Endometrium (tissue), 2 donors: ENCODE results near the gene PTGDS.

Source experiments
- FAIRE-seq: peaks from 2 replicates; lab custom pipeline; 2012; peaks lifted over from hg19 to GRCh38; lab: Jason Lieb, UNC
- donor health status: control.
- donor health status: control.

The PTGDS gene

DNA sequence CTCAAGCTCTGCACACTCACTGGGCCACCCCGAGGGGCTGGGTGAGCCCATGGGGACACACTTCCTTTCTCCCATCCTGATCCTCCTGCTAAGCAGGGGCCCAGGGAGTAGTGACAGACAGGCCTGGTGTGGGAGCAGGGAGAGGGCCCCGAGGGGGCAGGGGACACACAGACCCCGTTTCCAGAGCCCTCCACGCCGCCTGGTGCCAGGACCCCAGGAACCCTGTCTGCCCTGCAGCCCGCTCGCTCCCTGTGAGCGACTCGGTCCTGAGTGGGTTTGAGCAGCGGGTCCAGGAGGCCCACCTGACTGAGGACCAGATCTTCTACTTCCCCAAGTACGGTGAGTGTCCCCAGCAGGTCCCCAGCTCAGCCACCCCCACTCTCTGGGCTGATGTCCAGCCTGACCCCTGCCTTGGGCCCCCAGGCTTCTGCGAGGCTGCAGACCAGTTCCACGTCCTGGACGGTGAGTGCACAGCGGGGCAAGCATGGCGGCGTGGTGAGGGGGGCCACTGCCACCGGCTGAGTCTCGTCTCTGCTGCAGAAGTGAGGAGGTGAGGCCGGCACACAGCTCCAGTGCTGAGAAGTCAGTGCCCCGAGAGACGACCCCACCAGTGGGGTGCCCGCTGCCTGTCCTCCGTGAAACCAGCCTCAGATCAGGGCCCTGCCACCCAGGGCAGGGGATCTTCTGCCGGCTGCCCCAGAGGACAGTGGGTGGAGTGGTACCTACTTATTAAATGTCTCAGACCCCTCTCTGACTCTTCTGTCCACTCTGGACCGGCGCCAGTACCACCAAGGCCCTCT is 30.9 kb upstream of the PTGDS start:
- FAIRE-seq = no peak

DNA sequence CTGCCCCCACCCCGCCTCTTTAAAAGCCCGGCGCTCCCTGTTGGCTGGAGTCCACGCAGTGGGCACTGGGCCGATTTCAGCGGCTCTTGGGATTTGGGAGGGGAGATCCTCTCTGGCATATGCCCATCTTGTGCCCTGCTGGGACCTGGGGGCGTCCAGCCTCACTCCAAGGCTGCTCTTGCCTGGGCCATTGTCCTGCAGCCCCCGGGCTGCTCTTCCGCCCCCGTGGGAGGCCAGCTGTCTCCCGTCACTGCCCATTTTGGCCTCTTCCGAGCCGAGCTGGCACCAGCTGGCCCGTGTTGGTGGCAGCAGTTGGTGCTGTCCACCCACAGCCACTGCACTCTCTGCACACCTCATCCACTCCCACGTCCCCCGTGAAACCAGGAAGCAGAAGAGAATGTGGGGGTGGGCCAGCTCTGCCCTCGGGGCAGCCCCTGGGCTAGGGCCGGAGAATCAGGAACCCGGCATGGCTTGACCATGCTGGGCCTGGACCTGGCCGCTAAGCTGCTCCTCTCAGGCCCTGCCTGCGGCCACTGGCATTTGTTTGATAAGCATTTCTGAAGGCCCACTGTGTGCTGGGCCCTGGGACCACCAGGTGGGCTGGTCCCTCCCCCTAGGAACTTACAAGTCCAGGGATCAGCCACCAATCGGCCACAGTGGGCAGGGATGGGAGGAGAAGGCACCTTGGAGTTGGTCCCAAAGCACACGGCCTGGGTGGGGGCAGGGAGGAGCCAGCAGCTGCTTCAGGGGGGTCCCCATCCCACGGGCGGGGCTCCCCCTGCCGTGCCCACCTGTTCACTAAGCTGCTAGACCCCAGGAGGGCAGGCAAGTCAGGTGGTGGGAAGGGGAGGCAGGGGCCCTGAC is 30.0 kb upstream of the PTGDS start:
- FAIRE-seq = no peak

- no peak for FAIRE-seq
Measured at GRCh38 chr9:136947955-136948510, 29.3 kb upstream of the PTGDS start.

DNA sequence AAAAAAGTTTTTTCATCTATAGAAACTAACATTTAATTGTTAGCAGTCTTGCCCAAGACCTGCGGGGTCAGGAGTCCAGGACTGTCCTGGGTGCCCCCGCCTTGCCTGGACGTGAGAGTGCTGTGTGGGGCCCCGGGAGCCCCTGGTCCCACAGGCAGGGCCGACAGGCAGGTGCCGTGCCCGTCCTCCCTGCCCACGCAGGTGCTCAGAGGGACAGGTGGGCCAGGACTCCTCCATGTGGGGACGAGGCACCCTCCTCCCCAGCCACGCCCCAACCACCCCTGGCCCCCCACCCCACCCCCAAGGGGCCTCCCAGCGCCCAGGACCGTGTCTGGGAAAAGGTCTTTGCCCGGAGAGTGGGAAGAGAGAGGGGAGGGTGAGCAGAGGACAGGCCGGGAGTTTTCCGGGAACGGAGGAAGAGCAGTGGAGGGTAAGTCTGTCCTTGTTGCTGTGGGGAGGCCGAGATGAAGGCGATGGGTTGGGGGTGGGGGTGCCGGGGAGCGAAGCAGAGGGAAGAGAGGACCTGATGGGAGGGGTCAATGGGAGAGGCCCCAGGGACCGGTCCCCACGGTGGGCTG is 28.0 kb upstream of the PTGDS start:
- no peak for FAIRE-seq

- no peak for FAIRE-seq
Measured at GRCh38 chr9:136949817-136950655, 27.3 kb upstream of the PTGDS start.

DNA sequence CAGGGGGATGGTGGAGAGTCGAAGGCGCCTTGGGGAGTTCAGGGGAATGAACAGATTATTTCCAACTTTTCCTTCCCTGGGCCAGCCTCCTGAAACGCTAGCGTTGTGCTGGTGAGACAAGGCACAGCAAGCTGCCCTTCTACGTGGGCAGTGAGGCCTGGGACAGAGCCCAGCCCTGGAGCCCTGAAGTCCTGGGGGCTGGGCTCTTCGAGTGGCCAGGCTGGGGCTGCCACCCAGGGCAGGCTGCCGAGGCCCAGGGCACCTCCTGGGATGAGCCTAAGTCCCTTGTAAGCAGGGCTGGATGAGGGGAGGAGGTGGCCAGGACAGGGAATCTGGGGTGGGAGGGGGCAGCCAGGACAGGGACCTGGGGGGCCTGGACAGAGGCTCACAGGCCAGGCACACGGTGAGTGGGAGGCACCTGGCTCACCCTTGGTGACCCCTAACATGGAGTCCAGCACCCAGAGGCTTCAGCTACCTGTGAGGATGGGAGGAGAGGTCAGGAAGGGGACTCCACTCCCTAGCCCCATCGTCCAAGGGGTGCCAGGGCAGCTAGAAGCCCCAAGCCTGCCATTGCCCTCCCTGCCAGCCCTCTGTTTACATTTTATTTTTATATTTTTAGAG is 26.5 kb upstream of the PTGDS start:
- FAIRE-seq = no peak

DNA sequence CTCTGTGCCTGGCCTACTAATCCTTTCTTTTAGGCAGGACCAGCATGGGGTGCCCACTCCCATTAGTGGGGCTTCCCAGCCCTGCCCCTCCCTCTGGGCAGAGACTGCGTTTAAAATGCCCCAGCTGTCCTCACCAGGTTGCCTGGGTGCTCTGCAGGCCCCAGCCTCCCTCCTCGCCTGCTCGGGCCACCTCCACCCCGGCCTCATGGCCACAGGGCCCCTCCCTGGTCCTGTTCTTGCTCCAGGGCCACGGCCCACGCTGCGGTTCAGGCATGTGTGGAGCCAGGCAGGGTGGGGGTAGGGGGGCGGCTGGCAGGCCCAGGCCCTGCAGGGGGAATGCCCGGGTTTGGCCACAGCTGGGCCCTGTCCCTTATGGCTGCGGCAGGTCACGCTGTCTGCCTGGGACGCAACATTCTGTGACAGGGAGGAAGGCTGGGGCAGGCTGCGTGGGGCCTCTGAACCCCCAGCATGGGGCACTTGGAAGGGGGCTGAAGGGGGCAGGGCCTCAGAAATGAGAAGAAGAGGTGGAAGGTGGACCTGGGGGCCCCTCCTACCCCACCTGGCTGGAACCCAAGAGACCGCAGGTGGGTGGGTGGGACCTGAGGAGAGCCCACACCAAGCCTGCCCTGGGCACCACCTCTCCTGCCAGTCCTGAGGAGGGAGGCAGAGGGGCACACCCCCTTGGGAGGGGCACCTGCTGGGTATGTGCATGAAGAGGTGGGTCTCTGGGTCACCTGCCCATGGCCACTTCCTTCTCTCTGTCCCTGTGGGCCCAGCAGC is 25.6 kb upstream of the PTGDS start, which contains the start of gene LCN12:
Gene LCN12 (plus strand): TSS at position 733 of the 780 bp plus-strand sequence. CDS start 55 bp downstream, outside the sequence.
- FAIRE-seq = no peak

DNA sequence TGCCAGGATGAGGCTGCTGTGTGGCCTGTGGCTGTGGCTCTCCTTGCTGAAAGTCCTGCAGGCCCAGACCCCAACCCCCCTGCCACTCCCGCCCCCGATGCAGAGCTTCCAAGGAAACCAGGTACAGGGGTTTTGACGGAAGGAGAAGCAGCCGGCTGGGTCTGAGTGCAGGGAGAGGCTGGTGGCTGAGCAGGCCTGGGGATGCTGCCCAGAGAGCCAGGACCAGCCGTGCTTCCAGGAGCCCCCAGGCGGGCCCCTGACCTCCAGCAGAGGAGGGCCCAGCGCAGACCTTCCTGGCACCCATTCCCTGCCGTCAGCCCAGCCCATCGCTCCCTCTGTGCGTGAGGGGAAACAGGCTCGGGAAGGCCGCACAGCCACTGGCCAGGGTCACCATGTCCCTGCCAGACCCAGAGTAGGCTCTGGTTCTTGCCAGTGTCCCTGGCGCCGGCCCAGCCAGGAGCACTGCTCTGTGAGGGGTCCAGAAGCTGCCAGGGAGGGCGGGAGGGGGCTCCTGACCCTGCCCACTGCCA is 24.9 kb upstream of the PTGDS start:
- FAIRE-seq = no peak

DNA sequence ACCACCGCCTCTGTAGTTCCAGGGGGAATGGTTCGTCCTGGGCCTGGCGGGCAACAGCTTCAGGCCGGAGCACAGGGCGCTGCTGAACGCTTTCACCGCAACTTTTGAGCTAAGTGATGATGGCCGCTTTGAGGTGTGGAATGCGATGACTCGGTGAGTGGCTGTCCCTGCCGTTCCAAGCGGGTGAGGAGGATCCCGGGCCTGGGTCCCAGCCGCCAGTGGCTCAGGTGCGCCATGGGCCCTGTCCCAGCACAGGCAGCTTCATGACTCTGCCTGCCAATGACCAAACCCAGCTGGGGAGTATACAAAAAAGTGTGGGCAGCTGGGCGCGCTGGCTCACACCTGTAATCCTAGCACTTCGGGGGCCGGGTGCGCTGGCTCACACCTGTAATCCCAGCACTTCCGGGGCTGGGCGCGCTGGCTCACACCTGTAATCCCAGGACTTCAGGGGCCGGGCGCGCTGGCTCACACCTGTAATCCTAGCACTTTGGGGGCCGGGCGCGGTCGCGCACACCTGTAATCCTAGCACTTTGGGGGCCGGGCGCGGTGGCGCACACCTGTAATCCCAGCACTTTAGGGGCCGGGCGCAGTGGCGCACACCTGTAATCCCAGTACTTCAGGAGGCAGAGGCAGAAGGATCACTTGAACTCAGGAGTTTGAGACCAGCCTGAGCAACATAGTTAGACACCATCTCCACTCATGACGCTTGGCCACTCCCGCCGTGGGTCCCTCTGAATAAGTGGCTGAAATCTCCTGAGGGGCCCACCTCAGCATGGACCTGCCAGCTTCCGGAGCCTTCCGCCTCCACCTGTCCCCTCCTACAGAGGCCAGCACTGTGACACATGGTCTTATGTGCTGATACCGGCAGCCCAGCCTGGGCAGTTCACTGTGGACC is 24.2 kb upstream of the PTGDS start:
- no peak for FAIRE-seq

DNA sequence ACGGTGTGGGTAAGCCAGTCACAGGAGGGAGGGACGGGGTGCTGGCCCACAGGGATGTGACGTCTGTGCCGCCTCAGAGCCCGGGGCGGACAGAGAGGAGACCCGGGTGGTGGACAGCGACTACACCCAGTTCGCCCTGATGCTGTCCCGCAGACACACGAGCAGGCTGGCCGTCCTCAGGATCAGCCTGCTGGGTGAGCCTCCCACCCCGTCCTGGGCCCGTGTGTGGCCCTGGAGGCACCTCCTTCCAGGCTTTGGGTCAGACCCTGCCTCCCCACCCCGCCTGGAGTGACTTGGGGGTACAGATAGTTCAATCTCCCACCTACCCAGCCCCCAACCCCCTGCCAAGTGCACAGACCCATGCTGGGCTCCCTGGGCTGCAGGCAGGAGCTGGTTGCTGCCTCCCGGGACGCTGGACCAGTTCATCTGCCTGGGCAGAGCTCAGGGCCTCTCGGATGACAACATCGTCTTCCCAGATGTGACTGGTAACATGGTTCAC is 23.5 kb upstream of the PTGDS start:
- FAIRE-seq = no peak

GRCh38 chr9:136954270-136955083 is 22.8 kb upstream of the PTGDS start:
- FAIRE-seq = no peak

DNA sequence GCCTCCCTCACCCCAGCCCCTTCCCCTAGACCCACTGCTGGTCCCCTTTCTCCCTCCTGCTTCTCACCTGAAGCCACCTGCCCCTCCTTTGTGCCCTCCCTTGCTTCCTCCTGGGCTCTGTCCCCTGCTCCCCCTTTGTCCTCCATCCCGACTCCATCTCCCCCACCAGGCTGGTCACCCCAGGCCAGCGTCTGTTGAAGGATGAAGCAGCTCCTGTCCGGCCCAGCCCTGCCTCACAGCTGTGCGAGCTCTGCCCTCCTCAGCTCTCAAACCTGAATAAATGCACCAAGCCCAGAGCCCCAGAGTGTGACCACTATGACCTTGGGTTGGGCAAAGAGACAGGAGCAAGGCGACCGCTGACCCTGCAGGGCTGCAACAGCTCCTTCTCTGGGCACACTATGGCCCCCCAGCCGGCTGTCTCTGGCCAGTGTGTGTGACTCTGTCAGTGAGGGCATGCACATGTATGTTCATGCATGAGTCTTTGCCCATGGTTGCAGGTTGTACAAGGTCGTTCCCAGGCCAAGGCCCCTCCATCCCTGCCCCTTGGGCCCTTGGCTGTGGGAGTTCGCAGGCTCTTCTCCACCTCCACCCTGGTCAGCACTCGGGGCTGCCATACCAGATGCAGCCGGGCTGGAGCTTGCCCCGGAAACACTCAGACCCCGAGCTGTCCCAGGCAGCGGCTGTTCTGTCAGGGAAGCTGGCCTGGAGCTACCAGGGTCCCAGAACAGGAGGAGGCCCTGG is 21.9 kb upstream of the PTGDS start:
- FAIRE-seq = no peak

GRCh38 chr9:136955943-136956335 is 21.4 kb upstream of the PTGDS start:
- no peak for FAIRE-seq

DNA sequence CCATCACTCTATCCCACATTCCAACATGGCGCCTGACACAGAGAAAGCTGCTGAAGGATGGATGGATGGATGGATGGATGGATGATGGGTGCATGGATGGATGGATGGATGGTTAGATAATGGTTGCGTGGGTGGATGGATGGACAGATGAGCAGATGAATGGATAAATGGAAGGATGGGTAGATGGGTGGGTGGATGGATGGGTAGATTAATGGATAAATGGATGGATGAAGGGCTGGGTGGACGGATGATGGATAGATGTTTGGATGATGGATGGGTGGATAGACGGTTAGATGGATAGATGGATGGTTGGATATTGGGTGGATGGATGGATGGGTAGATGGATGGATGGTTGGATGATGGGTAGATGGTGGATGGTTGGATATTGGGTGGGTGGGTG is 20.7 kb upstream of the PTGDS start:
- FAIRE-seq = no peak

GRCh38 chr9:136957461-136957860 is 19.8 kb upstream of the PTGDS start:
- FAIRE-seq = no peak

DNA sequence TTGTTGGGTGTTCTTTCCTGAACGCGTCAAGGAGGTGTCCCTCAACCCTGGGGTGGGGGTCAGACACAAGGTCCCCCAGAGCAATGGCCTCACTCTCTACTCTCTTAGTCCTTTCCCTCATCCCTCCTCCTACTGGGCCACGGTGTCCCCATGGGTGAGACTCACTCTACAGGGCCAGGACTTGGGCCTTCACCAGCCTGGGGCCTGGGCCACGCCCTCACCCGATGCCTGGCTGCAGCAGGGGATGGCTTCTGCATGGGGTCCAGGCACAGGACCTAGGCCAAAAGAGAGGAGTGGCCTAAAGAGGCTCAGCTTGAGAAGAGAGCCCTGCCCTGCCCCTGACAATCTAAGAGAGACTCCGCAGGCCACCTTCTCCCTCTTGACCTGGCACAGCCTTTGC is 19.4 kb upstream of the PTGDS start:
- FAIRE-seq = no peak

DNA sequence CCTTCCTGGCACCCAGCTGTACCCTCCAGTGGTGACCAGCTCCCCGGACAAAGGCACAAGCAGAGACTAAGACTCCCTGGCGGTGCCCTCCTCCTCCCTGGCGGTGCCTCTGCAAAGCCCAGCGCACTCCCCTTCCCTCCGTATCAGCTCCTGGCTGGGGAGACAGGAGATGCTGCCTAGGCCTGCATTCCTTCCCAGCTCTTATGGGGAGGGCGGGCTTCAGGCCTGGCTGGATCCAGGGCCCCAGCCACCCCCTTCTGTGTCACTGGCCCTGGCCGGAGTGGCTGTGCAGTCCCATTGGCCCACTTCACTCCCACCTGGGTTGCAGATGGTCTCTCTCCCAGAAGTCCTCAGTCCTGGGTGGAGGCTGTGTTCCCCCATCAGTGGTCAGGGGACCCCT is 18.8 kb upstream of the PTGDS start:
- FAIRE-seq = no peak
